Measurements from ENCODE around the gene NTM.

Gene NTM

DNA sequence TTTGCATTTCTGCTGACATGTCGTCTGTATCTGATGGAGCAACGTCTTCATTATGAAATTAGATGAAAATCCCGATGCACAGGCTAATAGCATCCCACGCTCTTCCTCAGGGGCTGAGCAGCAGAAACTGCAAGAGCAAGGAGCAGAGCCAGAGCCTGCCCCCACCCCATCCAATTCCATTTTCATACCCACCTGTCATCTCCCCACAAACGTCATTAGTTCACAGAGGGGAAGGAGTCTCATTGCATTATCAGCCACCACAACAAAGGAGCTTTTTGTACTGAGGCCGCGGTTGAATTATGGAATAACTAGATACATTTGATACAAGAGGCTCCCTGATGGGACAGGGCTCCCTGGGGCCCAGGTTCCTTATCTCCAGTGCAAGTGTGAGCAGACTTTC, 515.0 kb downstream of the NTM start:
- no peak for DNase-seq

DNA sequence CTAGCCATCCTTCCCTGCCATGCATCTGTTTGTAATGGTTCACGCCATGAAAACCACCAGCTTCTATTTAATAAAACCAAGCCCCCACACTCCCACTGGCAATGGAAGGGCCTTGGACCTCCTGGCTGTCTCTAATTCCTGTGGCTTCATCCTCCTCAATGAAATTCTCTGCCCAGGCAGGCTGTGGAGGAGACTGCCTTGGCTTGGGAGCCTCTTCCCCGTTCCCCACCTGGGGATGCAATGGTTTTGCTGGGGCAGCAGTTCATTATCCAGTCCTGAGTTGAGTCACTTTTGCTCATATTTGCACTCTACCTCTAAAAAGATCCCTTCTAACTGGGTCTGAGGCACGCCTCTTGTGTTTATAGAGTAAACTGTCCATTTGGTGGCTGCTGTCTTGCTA, 515.8 kb downstream of the NTM start:
- DNase-seq, result no peak

DNA sequence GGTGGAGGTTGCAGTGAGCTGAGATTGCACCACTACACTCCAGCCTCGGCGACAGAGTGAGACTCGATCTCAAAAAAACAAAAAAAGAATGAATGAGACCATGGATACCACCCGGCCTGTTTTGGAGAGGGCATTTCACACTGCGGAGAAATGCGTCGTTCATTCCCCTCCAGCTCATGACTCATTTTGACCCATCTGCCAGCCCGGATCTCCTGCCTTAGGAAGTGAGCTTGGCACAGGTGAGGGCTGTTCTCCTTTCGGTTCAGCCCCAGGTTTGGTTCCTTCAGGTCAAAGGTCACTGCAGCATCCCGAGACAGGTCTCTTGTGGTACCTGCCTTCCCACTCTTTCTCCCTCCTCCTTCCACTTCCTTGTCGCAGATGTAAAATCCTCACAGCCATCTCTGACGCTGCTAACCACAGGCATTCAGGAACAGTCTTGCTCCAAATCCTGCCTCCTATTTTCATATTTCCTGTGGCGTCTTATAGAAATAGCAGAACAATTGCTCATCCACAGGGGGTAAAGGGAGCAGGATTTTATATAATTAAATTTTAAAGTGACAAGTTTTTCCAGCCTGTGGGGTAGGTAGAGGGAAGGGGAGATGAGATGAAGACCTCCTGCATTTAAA, 517.9 kb downstream of the NTM start:
- DNase-seq, result no peak

DNA sequence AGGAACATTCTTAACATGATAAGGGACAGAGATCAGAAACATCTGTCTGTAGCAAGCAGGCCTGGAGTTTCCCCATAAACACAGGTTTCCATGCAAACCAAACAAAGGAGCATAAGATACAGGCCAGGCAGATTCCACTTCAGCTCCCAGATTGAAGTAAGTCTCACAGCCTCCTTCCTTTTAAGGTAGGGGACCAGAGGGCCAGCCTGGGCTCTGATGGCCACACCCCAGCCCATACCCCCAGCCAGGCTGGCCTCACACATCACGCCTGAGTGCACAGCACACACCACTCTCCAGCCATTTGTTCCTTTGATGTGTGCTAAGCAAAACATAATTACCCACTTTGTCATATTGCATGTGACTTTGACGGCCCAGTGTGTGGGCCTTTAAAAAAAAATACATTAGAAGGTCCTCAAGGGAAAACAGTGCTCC, 518.7 kb downstream of the NTM start:
- no peak for DNase-seq

DNA sequence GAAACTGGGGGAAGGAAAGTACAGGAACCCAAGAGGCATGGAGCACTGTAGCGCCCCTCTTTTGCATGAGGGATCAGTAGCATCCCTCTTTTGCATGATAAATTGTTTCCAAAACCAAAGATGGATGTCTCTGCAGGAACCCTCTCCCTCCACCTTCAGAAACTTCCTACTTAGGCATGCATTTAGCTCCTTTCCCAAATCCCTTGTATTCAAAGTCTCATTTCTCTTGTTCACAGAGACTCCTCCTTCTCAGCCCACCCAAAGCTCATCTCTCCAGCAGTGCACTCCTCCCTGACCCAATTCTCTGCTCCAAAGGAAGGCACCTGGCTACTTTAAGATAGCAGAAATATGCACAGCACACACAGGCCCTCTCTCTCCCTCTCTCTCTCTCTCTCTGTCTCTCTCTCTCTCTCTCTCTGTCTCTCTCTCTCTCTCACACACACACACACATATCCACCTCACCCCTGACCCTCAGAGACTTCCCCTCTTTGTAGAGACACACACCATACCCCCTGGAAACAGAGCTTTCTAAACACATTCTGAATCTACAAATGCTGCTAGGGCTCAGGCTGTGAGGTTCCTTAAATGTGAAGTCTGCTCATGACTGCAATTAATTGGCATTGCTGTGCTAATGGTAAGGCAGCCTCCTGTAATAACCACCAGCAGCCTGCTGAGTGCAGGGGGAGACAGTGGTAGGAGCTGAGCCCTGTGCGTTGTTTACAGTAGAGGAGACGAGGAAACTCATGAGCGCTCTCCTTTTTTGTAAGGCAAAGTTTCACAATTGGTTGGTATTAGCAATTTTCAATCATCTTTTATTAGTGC, 519.6 kb downstream of the NTM start:
- DNase-seq, result no peak

DNA sequence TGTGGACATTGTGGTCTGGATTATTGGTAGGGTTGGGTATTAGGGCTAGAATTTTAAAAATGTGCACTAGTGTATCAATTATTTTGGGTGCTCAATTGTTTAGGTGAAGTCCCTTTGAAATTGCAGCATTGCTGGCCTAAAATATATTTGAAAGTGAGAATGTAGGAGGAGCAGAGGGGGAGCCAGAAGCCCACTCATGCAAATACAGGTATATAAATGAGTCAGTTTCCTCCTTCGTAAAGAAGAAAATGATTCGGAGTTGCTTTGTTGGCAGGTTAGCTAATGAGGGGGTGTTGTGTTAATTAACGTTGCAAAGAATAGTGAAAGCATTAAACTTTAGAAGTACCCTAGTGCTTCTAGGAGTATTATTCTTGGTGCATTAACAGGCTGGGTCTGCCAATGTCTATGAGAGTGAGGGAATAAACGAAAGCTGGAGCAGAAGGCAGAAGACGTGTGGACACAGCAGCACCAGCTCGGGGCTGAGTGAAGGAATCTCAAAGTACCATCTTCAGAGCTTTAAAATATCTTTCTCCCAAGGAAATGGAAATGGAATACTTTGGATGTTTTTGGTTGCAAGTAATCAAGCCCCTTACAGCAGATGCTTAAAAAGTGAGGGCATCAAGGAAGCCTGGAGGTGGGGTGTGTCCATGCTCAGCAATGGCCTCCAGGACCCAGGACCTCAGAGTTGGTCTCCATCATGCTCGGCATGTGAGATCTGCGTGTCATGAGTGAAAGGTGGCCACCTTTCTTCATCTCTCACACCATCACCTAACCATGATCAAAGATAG, 522.9 kb downstream of the NTM start:
- DNase-seq, result no peak

DNA sequence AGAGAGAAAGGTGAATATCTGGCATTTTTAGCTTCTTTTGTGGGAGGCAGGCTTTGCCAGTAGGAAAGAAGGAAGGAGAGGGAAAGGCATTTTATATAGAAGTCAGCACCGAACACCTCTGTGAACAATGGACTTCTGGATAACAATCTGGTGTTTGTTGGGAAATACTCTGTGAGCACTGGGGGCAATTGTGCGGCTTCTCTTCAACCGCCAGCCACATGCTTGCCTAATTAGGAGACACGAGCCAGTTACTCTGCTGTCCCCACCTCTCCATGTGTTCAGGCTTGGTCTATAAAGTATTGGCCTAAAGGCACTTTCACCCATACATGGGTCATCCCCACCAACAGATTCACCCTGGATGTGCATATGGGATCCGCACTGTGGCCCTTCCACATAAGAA, 523.6 kb downstream of the NTM start:
- no peak for DNase-seq

DNA sequence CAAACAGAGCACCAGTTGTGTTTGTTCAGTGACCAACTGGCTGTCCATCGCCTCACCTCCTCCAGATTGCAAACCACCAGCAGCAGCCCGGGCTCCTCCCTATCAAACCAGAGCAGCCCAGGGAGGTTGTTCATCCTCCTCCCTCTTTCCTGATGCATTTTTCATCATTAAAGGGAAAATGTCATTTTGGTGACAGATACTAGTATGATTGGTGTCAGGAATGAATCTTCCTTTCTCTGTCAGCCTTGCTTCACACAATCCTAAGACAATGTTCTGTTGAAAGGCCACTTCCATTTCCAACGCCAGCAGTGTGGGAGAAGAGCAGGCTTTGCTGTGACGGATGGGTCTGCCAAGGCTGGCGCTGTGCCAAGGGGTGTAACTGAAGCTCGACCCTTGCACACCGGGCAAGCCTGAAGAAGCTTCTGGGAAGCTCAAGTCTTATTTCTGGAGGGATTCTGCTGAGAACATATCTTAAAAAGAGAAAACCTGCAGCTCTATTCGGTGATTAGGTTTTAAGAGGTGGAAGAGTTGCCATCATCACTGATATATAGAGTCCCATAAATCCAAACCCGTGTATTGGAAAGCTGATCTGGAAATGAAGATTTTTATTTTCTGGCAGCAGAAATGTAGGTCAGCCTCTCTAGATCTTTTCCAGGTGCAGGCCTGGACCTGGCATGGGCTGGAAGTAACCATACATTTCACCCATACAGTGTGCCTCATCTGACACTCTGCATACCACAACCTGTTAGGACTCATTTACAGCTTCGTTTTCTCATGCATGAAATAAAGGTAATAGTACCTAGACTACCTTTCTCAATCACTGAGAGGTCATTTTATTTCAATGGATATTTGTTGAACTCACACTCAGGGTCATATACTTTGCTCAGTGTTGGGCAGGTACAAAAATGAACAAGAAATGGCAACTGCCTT, 524.5 kb downstream of the NTM start:
- DNase-seq, result no peak

DNA sequence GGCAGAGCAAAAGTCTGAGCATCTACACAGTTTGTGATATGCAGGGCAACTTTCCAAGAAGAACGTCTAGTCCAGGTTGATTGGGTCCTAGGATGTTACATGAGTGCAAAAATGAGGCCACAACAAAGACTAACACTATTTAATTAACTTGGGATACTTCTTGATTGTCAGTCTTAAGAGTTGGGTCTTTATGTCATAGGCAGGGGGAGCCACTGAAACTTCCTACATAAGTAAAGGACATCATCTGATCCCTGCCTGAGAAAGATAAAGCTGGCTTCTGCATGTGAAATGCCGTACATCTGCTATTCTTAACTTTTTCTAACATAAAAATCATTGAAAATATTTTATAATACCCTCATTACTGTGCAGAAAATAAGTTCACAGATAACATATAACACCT, 525.5 kb downstream of the NTM start:
- no peak for DNase-seq

DNA sequence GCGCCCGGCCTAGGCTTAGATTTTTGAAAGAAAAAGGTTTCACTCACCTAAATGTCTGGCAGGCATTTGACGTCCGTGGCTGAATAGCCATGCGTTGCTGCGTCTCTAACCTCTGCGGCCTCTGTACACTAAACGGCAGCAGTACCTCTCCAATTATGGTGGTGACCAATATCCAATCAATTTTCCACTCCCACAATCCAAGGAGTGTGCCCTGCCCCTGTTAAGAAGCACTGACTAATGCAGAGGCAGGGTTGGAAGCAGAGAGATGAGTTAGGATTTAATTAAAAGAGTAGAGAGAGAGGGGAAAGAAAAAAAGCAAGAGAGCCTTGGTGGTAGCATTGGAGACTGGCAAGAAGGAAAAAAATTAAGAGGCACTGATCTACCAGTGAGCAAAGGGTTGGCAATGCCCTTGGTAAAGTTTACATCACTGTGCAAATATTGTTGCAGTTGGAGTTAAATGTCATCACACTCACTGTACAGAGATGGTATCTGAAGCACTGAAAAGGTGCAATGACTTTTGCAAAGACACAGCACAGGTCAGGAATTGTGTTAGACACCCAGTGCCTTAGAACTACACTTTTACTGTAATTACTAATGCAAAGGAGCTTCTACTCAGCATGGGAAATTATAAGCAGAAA, 526.7 kb downstream of the NTM start:
- DNase-seq, result no peak

DNA sequence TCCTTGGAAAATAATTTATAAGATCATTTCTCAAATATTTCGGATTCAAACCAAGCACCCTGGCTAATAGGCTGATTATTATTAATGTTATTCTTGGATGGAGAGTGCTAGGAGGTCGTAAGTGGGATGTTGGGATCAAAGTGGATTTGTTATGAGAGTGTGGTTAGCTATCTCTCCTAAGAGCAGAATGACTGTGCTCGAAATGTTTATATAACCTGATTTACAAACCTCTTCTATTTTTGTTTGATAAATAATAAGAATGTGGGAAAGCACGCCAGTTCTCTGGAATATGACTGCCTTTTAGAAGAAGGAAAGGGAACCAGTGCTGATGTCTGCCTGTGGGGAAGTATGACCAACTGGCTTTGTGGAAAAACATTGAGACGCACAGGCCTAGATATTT, 527.5 kb downstream of the NTM start:
- no peak for DNase-seq

DNA sequence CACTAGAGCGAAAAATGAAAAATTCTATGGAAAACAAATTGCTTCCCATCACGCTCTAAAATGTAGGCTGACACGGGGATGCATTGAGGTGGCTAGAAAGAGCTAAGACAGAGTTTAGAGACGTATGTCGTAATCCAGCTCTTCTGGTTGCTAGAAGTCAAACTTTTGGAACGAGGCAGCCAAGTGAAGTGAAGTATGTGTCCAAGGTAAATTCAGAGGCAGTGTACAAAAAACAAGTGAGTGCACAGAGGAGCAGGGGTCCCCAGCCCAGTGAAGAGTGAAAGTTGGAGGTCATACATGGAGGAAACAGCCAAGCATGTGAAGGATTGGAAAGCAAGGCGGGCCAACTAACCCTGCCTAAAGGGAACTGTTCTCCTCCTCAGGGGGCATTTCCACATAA, 528.5 kb downstream of the NTM start:
- DNase-seq, result no peak

DNA sequence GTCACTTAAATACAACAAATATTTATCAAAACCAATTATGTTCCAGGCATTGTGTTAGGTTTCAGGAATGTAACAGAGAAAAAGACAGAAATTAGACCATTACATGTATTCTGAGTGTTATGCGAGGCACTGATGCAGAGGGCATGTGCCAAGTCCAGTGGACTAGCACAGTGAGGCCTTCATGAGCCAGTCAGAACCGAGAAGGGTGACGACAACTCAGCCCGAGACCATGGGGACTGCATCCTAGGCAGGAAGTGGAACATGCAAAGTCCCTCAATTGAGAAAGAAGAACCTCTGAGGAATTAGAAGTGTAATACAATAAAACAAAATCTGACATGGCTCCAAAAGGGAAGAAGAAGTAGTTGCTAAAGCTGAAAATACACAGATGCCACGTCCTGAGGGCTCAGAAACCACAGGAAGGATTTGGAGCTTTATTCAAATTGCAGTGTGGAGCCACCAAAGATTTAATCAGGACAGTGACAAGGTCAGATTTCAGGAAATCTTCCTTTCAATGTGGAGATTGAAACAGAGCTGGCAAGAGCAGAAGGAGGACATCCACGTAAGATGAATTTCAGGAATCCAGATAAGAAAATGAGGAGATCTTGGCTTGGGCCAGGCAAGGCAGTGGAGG, 529.6 kb downstream of the NTM start:
- no peak for DNase-seq

DNA sequence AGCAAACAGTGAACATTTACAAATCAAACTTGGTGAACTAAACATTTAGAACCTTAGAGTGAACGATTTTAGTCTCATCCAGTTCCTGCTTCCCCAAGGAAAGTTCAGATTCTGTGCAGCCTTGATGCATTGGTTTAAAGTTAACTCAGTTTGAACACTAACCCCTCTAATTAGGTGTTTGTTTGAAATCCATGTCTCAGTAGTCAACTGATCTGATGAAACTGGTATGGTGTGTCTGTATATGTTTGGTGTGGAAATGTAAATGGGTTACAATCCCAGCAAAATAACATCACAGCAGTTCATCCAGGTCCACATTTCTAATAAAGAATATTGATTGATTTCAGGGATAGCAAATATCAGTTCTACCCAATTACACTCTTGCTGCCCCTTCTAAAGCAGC, 532.0 kb downstream of the NTM start:
- no peak for DNase-seq

DNA sequence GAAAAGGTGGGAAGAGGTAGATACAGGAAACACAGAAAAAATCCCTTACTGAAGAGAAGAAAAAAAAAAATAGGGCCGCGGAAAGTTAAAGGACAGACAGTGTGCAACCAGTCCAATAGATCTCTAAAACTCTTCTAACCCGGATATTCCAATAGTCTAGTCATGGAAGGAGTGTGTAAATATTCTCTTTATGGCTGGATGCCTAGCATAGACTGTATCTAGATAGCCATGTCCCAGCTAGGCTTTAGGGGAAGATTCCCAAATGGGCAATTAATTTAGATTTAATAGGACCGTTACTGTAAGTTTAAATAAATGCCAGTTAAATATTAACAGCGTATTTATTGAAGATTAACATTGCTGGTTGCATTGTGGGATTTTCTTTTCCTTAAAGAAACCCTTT, 532.7 kb downstream of the NTM start:
- DNase-seq, result no peak

DNA sequence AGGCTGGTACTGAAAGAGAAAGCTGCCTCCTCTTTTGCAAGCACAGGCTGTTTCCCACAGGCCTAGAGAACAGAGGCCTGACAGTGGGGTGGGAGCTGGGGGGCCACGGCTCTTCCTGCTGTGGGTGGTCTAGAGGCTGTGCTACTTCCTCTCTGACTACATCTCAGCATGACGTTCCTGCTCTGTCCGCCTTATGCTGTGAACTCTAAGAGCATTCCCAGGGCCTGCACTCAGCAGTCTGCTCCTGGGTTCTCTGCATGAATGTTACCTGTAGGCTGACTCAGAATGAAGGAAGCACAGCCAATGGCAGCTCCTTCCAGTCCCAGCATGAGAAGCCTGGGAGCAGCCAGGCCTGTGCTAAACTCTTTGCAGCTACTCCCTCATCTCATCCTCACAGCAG, 534.3 kb downstream of the NTM start:
- DNase-seq, result no peak

DNA sequence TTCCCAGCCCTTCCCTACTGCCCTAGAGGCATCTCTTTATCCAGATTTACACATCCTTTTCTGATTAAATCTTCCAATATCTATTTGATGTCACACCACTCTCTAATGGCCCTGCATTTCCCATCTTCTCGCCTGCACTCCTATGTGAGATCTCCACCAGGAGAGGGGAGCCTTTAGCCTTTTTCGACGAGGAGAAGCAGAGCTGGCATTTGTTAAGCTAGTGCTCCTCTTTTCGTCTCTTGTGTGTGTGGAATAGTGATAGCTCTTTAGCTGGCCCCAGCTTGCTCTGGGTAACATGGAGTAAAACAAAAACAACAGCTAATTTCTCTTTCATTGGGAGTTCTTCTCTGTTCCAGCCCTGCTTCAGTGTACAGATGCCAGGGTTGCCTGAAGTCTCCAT, 536.5 kb downstream of the NTM start:
- no peak for DNase-seq

DNA sequence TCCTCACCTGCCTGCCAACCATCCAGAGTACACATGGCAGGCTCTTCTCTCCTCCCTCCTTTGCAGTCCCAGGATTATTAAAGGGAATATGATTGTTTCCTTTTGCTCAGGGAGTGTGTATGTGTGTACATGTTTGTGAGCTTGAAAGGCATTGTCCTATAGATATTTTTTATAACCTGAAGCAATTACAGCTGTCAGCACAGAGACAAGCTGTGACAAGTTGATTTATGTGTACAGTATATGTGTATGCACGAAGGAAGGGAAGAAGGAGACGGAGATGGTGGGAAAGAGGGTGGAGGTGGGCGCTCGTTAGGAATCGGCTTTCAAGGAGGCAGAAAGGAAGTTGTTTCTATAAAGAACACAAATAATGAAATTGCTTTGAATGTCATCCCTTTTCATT, 537.0 kb downstream of the NTM start:
- DNase-seq, result no peak

DNA sequence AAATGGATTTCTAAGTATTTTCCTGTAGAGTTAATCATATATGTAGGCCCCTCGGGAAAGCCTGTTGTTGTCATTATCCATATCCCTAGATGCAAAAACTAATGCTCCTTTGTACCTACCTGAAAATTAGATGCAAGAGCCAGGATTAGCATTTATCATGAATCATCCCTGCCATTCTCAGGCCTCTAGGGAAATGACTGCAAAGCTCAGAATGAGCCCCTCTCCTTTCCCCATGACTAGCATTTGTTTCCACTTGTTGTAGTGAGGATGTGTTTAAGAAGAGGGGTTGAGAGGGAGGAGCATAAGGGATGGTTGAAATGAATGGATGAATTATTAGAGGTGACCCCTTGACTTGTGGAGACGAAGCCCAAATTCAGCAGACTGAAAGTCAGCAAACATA, 537.9 kb downstream of the NTM start:
- no peak for DNase-seq

DNA sequence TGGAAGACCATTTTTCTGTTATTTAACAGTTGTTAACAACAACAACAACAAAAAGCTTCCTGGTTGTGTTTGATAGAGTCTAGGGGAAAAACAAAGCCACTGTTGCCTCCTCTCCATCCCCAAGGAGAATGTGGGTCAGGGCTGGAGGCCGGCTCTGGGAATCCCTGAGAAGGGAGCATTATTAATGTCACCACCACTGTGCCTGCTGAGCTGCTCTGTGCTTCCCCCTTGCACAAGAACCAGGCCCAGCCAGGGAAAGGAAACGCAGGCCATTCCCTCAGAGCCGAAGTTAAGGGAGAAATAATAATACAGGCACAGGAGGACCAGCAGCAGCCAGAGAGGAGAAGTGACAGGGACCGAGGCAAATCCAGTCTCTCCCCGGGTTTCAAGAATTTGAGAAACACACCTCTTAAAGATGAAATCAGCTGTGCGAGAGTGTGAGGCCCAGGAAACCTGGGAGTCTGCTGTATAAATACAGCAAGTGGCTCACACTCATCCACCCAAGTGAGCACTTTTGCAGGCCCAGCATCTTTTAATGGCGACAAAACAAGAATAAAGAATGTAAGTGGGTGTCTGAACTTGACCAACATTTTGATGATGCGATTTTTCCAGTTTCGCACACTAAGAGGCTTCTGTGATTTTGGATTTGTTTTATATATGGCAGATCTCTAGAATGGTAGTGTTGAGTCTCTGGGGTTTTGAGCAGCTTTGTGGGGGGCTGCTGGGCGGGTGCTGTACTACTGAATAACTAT, 539.2 kb downstream of the NTM start:
- DNase-seq, result no peak

DNA sequence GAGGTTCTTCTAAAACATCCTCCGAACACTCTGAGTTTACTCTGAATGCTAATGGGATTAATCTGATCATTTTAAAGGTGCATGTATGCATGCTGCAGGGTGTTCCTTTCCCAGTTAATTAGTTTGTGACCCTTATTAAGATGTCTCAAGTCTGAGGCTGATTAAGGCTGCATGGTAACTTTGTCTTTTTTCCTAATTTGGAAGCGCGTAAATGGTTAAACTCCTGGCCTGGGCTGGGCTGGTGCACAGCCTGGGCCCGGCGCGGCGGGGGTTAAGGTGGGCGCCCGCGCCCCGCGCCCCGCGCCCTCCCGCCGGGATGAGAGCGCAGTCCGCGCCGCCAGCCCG, 539.7 kb downstream of the NTM start:
- DNase-seq, result no peak

Measured in activated effector memory CD4-positive, alpha-beta T cell treated with anti-CD3 and anti-CD28 coated beads, Interleukin-2, amount 50 U/mL, for 16 hours (primary cell).